Nephron (organoid): ENCODE results near the gene FAHD2A.

Experiments
- H3K27ac Mint-ChIP-seq, 3 experiments: 2 replicates each; pipeline ENCODE4 v1.8.0; 2020; ENCODE audit warnings: mixed read lengths in 3 of 3, mild to moderate bottlenecking in 2 of 3, moderate library complexity in 1 of 3
- H3K27me3 Mint-ChIP-seq: 2 replicates; pipeline ENCODE4 v1.8.0; 2021; ENCODE audit warnings: low read depth, mild to moderate bottlenecking, moderate library complexity, mixed read lengths
- H3K36me3 Mint-ChIP-seq: 2 replicates; pipeline ENCODE4 v1.8.0; 2020; ENCODE audit warnings: low read depth, mixed read lengths
- H3K4me1 Mint-ChIP-seq: 2 replicates; pipeline ENCODE4 v1.8.0; 2020; ENCODE audit warnings: mixed read lengths
- H3K4me3 Mint-ChIP-seq, 3 experiments: 2 replicates each; pipeline ENCODE4 v1.8.0; 2020; ENCODE audit warnings: mild to moderate bottlenecking in 3 of 3, mixed read lengths in 3 of 3, moderate library complexity in 2 of 3
- H3K9me3 Mint-ChIP-seq: 2 replicates; pipeline ENCODE4 v1.8.0; 2020; ENCODE audit warnings: mixed read lengths
- CTCF ChIP-seq, 3 experiments: fragments of 200-600 bp; sonication (generic); IDR thresholded peaks; one replicate each; pipeline ENCODE4 v1.5.0; 2021; ENCODE audit warnings: antibody characterized with exemption in 3 of 3; ENCODE audit not compliant: unreplicated experiment in 3 of 3

The FAHD2A gene

DNA sequence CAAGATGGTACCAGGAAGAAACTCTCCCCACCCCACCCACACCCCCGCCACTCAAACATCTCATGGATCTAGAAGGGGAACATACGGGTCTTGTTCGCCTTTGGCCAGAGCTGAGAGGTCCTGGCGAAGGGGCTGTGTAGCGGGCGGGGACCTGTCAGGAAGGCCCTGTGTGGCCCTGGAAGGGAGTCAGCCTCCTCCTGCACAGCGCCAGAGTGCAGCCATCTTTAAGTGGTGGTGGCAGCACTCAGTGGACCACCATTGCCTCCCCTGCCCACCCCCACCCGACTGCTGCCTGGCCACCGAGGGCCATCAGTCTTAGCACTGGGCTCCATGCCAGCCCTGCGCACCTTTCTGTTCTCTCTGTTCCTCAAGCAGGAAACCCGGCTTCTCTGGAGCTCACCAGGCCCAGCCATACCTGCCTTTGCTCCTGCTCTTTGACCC, 11.6 kb upstream of the FAHD2A start:
- H3K9me3 Mint-ChIP-seq = no peaks in the 10 kb centered on the region
- no peaks in the 10 kb centered on the region for H3K36me3 Mint-ChIP-seq
- no peak overlapping the region for H3K27ac Mint-ChIP-seq
- H3K27me3 Mint-ChIP-seq = peaks cover 12% of the 10 kb centered on the region
- H3K4me3 Mint-ChIP-seq = no peak overlapping the region
- H3K4me1 Mint-ChIP-seq = no peaks in the 10 kb centered on the region
- no peak for TF ChIP-seq CTCF (IDR thresholded peaks at IDR 0.05; ENCODE audit: unreplicated experiment in 3 of 3)

- Mint-ChIP-seq H3K36me3 (no peaks in the 10 kb centered on the region), H3K27ac (no peak overlapping the region), H3K27me3 (peaks cover 12% of the 10 kb centered on the region), H3K9me3 (no peaks in the 10 kb centered on the region), H3K4me1 (no peaks in the 10 kb centered on the region), H3K4me3 (no peak overlapping the region)
- no peak for TF ChIP-seq CTCF (IDR thresholded peaks at IDR 0.05; ENCODE audit: unreplicated experiment in 3 of 3)
Measured at GRCh38 chr2:95391641-95392310, 10.7 kb upstream of the FAHD2A start.

GRCh38 chr2:95392320-95392719, 10.2 kb upstream of the FAHD2A start:
- Mint-ChIP-seq H3K36me3 (no peaks in the 10 kb centered on the region), H3K27me3 (peaks cover 12% of the 10 kb centered on the region), H3K4me3 (no peak overlapping the region), H3K4me1 (no peaks in the 10 kb centered on the region), H3K9me3 (no peaks in the 10 kb centered on the region), H3K27ac (no peak overlapping the region)
- TF ChIP-seq CTCF (IDR thresholded peaks at IDR 0.05; ENCODE audit: unreplicated experiment in 3 of 3) = no peak

- H3K36me3 Mint-ChIP-seq = no peaks in the 10 kb centered on the region
- H3K4me1 Mint-ChIP-seq = no peaks in the 10 kb centered on the region
- TF ChIP-seq CTCF (IDR thresholded peaks at IDR 0.05; ENCODE audit: unreplicated experiment in 3 of 3) = no peak
- peaks cover 12% of the 10 kb centered on the region for H3K27me3 Mint-ChIP-seq
- H3K9me3 Mint-ChIP-seq = no peaks in the 10 kb centered on the region
- no peak overlapping the region for H3K27ac Mint-ChIP-seq
- H3K4me3 Mint-ChIP-seq = no peak overlapping the region
Measured at GRCh38 chr2:95392730-95393455, 9.6 kb upstream of the FAHD2A start.

GRCh38 chr2:95393901-95394300, 8.6 kb upstream of the FAHD2A start:
- no peak overlapping the region for H3K4me3 Mint-ChIP-seq
- no peak overlapping the region for H3K27ac Mint-ChIP-seq
- no peaks in the 10 kb centered on the region for H3K4me1 Mint-ChIP-seq
- TF ChIP-seq CTCF (IDR thresholded peaks at IDR 0.05; ENCODE audit: unreplicated experiment in 3 of 3) = no peak
- H3K36me3 Mint-ChIP-seq = no peaks in the 10 kb centered on the region
- H3K27me3 Mint-ChIP-seq = peaks cover 12% of the 10 kb centered on the region
- no peaks in the 10 kb centered on the region for H3K9me3 Mint-ChIP-seq
